Mucosa of rectum (tissue), 2 donors: ENCODE measurements around the gene SLC2A13.

ENCODE experiments used
- H3K27ac ChIP-seq, 2 donors: one replicate each; pipeline ENCODE4 v1.7.0; 2013; ENCODE audit warnings: inconsistent platforms in 2 of 2, low read depth in 2 of 2, low read length in 2 of 2
- H3K27me3 ChIP-seq, 2 donors: one replicate each; pipeline ENCODE4 v1.7.0; 2013; ENCODE audit warnings: low read length in 2 of 2; ENCODE audit not compliant: control insufficient read depth in 2 of 2, insufficient read depth in 2 of 2
- H3K36me3 ChIP-seq, 2 donors: one replicate each; pipeline ENCODE4 v1.7.0; 2013; ENCODE audit warnings: low read length in 2 of 2; ENCODE audit not compliant: control insufficient read depth in 2 of 2, insufficient read depth in 2 of 2
- H3K4me1 ChIP-seq, 2 donors: one replicate each; pipeline ENCODE4 v1.7.0; 2013; ENCODE audit warnings: low read length in 2 of 2, mild to moderate bottlenecking in 1 of 2; ENCODE audit not compliant: control insufficient read depth in 2 of 2, insufficient read depth in 2 of 2
- H3K4me3 ChIP-seq, 2 donors: one replicate each; pipeline ENCODE4 v1.7.0; 2013; ENCODE audit warnings: low read length in 2 of 2
- H3K9ac ChIP-seq, 2 donors: one replicate each; pipeline ENCODE4 v1.7.0; 2013; ENCODE audit warnings: low read length in 2 of 2, low read depth in 1 of 2, mild to moderate bottlenecking in 1 of 2
- H3K9me3 ChIP-seq, 2 donors: one replicate each; pipeline ENCODE4 v1.7.0; 2013; ENCODE audit warnings: low read length in 2 of 2; ENCODE audit not compliant: control insufficient read depth in 2 of 2
- donor health status: healthy.
- donor health status: Normal muscosa, but diverticular disease.

The SLC2A13 gene

DNA sequence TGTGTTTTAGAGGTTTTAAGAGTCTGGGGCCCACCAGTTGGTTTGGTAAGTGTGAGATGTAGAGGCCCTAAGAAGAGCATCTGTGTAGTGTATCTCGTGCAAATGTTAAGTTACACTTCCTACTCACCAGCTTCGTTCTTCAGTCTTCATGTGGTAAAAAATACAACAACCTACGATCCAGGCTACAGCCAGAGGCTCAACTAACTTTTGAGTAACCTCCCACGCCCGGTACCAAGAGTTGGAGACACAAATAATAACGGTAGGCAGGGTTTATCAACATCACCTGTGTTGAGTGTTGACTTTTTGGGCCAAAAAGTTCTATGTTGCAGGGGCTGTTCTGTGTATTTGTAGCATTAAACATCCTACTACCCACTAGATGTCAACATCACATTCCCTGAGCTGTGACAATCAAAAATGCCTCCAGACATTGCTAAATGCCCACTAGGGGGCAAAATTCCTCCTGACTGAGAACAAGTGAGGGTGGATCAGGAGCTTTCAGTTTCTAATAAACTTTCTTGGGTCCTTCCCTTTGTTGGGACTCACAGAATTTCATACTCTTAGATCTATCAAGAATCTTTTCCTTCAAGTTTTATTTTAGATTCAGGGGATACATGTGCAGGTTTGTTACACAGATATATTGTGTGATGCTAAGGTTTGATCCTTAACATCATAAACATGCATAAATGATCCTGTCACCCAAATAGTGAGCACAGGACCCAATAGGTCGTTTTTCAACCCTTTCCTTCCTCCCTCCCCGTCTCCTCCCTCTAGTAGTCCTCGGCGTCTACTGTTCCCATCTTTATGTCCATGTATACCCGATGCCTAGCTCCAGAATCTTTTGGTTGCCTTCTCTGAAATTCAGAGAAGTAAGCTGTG, 94.7 kb downstream of the SLC2A13 start:
- Histone ChIP-seq H3K27ac (no peak overlapping the region), H3K27me3 (no peaks in the 10 kb centered on the region), H3K9me3 (no peaks in the 10 kb centered on the region), H3K9ac (peak overlapping the region in 1 of 2 donors; percentile 15), H3K4me3 (peak overlapping the region; percentile 19 to 66), H3K4me1 (peaks cover 13 to 24% of the 10 kb centered on the region in 2 donors), H3K36me3 (no peaks in the 10 kb centered on the region)

DNA sequence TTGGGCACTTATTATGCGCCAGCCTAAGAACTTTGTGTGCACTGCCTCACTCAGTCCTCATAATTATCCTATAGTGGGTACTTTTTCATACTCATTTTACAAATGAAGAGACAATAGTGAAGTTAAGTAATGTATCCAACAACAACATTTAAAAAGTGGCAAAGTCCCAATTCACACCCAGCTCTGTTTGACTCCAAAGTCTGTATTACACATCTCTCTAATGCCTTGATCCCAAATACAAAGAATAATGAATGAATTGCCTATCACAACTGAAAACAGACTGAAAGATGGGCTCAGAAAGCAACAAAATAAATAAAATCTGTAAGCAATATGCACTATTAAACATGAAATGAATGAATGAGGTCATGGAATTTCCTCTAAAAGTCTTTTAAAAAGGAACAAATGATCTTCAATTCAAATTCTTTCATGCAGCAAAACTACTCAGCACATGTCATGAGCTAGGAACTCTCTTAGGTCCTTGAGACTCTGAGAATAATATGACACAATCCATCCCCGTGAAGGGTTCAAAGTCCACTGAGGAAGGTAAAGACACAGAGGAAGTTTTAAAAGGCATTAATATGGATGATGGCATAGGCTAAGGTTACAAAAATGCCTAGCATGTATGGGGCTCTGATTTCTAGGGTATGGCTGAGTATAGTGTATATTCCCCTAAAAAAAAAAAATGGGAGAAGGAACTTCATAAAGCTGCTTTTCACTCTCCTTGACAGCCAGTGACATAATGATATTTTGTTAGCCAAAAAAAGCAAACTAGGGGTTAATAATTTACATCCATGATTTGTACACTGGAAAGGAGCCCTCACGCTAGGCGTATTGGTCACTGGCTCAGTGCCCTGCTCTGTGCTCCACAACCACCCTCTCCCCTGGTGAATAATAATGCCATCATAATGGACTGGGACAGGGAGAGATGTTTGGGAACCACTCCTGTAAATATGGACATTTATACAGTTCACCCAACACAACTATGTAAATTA, 103.4 kb downstream of the SLC2A13 start:
- H3K27ac ChIP-seq, result no peak overlapping the region
- H3K27me3 ChIP-seq, result no peaks in the 10 kb centered on the region
- no peak overlapping the region for H3K9ac ChIP-seq
- H3K4me3 ChIP-seq, result no peak overlapping the region
- peaks cover 0 to 3% of the 10 kb centered on the region in 2 donors for H3K4me1 ChIP-seq
- H3K9me3 ChIP-seq, result peaks cover 0 to 4% of the 10 kb centered on the region in 2 donors
- peaks cover 0 to 2% of the 10 kb centered on the region in 2 donors for H3K36me3 ChIP-seq

DNA sequence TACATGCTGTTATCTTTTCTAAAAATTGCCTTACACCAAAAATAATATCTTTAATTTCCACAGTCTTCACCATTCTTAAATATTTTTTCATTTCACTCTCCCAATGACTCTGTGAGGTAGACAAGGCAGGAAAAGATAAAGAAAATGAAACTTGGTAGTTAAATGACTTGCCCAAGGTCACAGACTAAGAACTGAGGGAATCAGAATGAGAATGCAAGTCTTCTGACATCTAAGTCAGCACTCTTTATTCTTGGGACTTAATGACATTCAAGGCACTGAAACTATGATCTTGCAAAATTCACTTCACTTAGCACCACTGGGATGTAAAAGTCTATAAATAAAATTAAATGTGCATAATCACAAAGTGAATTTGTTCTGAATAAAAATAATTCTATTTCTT, 104.5 kb downstream of the SLC2A13 start:
- Histone ChIP-seq H3K9me3 (peaks cover 0 to 4% of the 10 kb centered on the region in 2 donors), H3K27ac (no peak overlapping the region), H3K4me1 (peaks cover 0 to 3% of the 10 kb centered on the region in 2 donors), H3K4me3 (no peak overlapping the region), H3K9ac (no peak overlapping the region), H3K36me3 (peaks cover 0 to 2% of the 10 kb centered on the region in 2 donors), H3K27me3 (no peaks in the 10 kb centered on the region)

DNA sequence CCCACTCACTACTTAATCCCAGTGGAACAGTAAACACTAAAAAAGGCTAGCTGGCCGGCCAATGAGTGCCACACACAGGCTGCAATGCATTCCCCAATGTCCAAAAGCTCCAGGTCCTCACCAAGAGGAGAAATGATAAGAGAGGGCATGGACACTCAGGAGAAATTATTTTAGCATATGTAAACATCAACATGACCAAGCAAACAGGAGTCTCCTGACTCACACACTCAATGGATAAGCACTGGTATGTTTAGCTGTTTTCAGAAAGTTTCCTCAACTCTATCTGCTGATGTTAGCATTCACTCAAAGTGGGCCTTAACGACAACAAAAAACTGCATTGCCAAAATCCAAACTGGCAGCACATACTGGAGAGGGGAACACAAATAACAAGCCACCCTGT, 105.0 kb downstream of the SLC2A13 start:
- H3K36me3 ChIP-seq, result peaks cover 0 to 2% of the 10 kb centered on the region in 2 donors
- no peaks in the 10 kb centered on the region for H3K27me3 ChIP-seq
- H3K4me3 ChIP-seq, result no peak overlapping the region
- peaks cover 0 to 4% of the 10 kb centered on the region in 2 donors for H3K9me3 ChIP-seq
- H3K9ac ChIP-seq, result no peak overlapping the region
- peaks cover 0 to 3% of the 10 kb centered on the region in 2 donors for H3K4me1 ChIP-seq
- no peak overlapping the region for H3K27ac ChIP-seq

DNA sequence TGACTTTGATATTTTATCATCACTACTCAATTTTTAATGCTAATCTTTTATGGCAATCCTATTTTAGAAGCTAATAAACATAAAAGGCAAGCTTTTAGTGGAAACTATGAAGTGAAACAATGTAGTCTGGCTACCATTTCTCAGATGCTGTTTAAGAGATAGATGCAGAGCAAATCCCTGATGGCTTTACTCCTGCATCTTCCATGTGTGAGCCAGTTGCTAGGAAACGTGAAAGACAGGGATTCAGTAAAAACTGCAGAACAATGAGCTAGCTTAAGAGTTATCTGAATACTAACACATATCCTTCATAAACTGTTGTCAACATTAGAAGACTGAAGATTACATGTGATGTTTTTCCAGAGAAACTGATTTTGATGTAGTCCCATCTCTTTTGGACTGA, 112.6 kb downstream of the SLC2A13 start:
- no peaks in the 10 kb centered on the region for H3K27me3 ChIP-seq
- peaks cover 0 to 2% of the 10 kb centered on the region in 2 donors for H3K4me1 ChIP-seq
- no peak overlapping the region for H3K4me3 ChIP-seq
- H3K27ac ChIP-seq, result no peak overlapping the region
- H3K9me3 ChIP-seq, result no peaks in the 10 kb centered on the region
- H3K9ac ChIP-seq, result no peak overlapping the region
- H3K36me3 ChIP-seq, result no peaks in the 10 kb centered on the region

DNA sequence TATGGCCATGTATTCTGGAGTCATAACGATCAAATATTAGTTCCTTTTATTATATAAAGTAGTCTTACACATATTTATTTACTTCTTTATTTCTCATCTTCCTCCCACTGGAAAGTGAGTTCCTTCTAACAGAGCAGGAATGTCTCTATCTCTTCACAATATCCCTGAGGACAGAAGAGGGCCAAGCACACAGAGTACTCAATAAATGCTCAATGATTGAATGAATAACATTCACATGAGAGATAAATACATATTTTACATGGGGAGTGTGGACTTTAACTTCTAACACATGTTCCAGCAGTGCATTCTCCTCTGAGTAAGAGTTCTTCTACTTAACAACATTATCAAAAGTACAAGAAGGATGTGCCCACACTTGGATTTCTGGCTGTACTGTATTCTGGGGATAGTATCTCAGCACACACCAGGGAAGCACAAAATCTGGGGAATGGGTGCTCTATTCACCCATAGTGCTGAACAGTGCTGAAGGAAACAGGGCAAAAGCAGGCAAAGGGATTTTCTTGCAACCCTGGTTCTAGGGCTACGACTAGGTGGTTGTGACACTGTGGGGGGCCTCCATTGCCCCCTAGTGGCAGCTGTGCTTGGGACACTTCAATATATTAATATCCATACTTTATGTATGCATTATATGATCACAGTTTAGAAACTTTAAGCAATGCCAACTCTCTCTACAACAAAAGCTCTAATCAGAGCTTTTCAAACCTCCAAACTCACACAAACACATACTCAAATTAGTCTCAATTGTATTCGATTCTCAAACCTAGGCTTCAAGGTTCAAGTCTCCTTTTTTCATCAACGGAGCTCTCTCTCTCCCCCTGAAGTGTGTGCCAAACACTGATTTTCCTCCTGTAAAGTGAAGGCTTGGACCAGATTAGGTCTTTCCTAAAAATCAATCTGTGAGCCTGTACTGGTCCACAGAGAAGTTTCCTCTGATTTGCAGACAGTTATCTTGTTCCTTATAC, 115.5 kb downstream of the SLC2A13 start:
- H3K27ac ChIP-seq, result no peak overlapping the region
- H3K9ac ChIP-seq, result no peak overlapping the region
- peaks cover 0 to 6% of the 10 kb centered on the region in 2 donors for H3K4me1 ChIP-seq
- no peaks in the 10 kb centered on the region for H3K36me3 ChIP-seq
- H3K9me3 ChIP-seq, result no peaks in the 10 kb centered on the region
- H3K4me3 ChIP-seq, result no peak overlapping the region
- H3K27me3 ChIP-seq, result no peaks in the 10 kb centered on the region

DNA sequence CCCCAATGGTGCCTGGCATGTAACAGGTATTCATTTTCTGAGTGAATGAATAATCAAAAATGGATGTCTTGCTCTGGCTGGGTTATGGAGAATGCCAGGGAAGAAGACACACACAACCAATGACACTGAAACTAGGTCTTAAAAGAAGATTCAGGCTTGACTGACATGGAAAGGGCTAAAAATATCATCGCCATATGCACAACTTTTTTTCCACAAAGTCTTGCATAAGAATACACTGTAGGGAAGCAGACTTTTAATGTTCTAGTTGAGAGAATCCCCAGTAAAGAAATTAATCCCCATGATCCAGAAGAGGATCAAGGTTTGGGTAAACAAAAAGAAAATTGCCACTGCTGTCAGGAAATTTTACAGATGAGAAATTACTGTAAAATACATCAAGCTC, 116.4 kb downstream of the SLC2A13 start:
- no peak overlapping the region for H3K9ac ChIP-seq
- peaks cover 0 to 6% of the 10 kb centered on the region in 2 donors for H3K4me1 ChIP-seq
- no peak overlapping the region for H3K27ac ChIP-seq
- H3K9me3 ChIP-seq, result no peaks in the 10 kb centered on the region
- no peak overlapping the region for H3K4me3 ChIP-seq
- no peaks in the 10 kb centered on the region for H3K27me3 ChIP-seq
- no peaks in the 10 kb centered on the region for H3K36me3 ChIP-seq

DNA sequence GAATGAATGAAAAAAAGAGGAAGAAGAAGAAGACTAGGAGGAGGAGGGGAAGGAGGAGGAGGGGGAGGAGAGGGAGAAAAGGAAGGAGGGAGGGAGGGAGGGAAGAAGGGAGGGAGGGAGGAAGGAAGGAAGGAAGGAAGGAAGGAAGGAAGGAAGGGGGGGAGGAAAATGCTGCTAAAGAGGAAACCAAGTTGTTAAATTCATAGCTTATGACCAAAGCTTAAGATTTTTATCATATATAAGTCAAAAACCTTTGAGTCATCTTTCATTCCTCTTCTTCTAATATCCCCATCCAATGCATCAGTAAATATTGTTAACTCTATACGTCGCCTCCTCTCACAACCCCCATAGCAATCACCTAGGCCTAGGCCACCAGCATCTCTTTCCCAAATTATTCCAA, 117.3 kb downstream of the SLC2A13 start:
- no peaks in the 10 kb centered on the region for H3K27me3 ChIP-seq
- H3K27ac ChIP-seq, result no peak overlapping the region
- H3K9ac ChIP-seq, result no peak overlapping the region
- H3K4me1 ChIP-seq, result peaks cover 0 to 6% of the 10 kb centered on the region in 2 donors
- no peaks in the 10 kb centered on the region for H3K9me3 ChIP-seq
- no peak overlapping the region for H3K4me3 ChIP-seq
- H3K36me3 ChIP-seq, result no peaks in the 10 kb centered on the region

DNA sequence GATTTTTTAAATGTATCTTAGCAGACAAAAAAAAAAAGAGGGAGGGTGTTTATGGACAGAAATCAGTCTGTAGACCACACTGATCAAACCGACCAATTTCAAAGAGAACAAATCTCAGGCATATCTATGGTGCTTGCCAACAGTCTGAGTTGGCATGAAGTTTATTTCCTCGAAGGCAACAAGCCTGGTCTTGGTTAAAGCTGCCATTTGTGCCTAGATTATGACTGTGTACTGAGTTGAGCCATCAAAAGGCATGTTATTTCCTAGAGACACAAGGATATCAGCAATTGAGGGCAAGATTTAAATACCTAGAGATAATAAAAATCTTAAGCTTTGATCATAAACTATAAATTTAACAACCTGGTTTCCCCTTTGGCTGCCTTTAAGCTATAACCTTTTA, 119.2 kb downstream of the SLC2A13 start:
- no peaks in the 10 kb centered on the region for H3K9me3 ChIP-seq
- no peaks in the 10 kb centered on the region for H3K36me3 ChIP-seq
- no peak overlapping the region for H3K27ac ChIP-seq
- peaks cover 0 to 6% of the 10 kb centered on the region in 2 donors for H3K4me1 ChIP-seq
- no peak overlapping the region for H3K4me3 ChIP-seq
- H3K9ac ChIP-seq, result no peak overlapping the region
- no peaks in the 10 kb centered on the region for H3K27me3 ChIP-seq
